NCI-H146 treated with DMSO at 0.1 percent for 48 hours (cell line): ENCODE data around the gene RADIL.
"Not testable (repeated sequence)": the region's sequence is repeated elsewhere in the genome, so short reads cannot be mapped to it uniquely, and the experiment has no call there.

Experiments used
- DNase-seq: peaks from one replicate; lab custom pipeline; 2025; ENCODE audit not compliant: unreplicated experiment; lab: John Stamatoyannopoulos, UW

The RADIL gene

DNA sequence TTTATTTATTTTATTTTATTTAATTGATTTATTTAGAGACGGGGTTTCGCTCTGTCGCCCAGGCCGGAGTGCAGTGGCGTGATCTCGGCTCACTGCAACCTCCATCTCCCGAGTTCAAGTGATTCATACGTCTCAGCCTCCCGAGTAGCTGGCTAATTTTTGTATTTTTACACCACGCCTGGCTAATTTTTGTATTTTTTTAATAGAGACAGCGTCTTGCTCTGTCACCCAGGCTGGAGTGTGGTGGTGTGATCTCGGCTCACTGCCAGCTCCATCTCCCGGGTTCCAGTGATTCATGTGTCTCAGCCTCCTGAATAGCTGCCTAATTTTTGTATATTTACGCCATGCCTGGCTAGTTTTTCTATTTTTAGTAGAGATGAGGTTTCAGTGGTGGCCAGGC lies 73.8 kb downstream of the RADIL start:
- DNase-seq: no peak

DNA sequence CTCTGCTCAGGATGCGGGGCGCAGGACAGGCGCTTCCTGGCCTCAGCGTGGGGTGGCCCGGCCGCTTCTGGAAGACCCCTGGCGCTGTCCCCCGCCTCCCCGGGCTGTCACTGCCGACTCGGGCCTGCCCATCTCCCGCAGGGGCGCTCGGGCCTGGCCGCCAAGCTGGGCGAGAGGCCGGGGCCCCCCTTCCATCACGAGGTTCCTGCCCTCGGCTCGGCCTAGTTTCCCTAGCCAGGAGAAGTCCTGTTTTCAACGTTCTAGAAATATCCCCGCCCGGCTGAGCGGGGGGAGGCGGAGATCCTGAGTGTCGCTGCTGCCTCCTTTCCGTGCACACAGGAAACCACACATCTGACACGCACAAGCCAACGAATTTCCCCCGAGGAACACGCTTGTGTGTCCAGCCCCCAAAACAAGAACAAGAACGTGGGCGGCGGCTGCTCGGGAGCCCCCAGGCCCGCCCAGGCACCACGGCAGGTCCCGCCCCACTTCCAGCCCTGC lies 74.4 kb downstream of the RADIL start:
- DNase-seq: no peak

DNA sequence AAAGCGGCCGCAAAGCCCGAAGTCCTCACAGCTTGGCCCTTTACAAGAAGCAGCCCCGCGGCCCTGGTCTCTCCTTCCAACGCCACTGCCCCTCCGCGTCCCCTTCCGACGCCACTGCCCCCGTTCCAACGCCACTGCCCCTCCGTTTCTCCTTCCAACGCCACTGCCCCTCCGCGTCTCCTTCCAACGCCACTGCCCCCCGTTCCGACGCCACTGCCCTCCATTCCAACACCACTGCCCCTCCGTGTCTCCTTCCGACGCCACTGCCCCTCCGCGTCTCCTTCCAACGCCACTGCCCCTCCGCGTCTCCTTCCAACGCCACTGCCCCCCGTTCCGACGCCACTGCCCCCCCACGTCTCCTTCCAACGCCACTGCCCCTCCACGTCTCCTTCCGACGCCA lies 75.0 kb downstream of the RADIL start:
- no peak for DNase-seq

DNA sequence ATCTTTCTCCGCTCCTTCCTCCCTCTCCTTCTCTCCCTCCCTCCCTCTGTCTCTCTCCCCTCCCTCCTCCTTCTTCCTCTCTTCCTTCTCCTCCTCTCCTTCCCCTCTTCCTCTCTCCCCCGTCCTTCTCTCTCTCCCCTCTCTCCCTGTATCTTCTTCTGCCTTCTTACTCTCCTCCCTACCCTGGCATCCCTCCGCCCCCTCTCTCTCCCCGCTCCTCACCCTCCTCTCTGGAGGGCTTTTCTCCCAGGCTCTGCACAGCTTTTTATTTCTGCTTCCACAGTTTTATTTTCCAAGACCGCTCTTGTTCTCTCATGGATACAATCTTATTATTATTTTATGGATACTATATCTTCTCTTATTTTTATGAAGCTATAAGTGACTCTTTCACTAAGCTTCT lies 75.5 kb downstream of the RADIL start:
- no peak for DNase-seq

DNA sequence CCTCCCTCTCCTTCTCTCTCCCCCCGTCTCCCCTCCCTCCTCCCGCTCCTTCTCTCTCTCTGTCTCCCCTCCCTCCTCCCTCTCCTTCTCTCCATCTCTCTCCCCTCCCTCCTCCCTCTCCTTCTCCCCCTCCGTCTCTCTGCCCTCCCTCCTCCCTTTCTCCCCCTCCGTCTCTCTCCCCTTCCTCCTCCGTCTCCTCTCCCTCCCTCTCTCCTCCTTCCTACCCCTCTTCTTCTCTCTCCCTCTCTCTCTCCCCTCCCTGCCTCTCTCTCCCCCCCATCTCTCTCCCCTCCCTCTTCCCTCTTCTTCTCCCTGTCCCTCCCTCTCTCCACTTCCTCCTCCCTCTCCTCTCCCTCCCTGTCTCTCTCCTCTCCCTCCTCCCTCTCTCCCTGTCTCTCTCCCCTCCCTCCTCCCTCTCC lies 75.9 kb downstream of the RADIL start:
- no peak for DNase-seq

DNA sequence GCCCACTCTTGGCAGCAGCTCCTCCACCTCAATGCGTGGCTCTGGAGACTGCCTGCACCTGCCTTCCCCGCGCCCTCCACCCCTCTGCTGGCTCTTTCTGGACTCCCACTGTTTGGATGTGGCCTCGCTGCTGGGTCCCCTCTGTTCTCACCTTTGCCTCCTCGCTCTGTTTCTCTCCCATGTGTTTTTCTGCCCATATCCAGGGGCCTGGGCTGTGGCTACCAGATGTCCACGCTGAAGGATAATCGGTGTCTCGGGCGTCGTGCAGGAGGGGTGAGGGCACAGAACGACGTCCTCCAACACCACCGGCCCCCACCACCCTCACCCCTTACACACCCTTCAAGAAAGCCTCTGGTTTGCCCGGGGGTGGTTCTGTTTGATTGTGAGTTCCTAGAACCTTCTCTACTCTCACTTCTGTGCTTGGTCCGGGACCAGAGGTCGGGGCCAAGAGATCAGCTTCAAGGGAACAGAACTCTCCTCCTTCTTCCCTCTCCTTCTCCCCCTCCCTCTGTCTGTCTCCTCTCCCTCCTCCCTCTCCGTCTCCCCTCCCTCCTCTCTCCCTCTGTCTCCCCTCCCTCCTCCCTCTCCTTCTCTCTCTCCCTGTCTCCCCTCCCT lies 76.4 kb downstream of the RADIL start:
- no peak for DNase-seq

DNA sequence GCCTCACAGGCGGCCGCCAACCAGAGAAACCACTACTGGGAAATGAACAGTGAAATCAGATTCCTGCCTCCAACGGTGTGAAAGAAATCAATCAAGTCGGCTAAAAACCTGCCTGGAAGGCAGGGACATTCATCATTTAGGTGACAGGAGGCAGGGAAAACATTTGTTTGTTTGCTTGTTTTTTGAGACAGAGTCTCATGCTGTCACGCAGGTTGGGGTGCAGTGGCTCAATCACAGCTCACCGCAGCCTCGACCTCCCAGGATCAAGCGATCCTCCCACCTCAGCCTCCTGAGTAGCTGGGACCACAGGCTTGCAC lies 77.6 kb downstream of the RADIL start:
- no peak for DNase-seq

DNA sequence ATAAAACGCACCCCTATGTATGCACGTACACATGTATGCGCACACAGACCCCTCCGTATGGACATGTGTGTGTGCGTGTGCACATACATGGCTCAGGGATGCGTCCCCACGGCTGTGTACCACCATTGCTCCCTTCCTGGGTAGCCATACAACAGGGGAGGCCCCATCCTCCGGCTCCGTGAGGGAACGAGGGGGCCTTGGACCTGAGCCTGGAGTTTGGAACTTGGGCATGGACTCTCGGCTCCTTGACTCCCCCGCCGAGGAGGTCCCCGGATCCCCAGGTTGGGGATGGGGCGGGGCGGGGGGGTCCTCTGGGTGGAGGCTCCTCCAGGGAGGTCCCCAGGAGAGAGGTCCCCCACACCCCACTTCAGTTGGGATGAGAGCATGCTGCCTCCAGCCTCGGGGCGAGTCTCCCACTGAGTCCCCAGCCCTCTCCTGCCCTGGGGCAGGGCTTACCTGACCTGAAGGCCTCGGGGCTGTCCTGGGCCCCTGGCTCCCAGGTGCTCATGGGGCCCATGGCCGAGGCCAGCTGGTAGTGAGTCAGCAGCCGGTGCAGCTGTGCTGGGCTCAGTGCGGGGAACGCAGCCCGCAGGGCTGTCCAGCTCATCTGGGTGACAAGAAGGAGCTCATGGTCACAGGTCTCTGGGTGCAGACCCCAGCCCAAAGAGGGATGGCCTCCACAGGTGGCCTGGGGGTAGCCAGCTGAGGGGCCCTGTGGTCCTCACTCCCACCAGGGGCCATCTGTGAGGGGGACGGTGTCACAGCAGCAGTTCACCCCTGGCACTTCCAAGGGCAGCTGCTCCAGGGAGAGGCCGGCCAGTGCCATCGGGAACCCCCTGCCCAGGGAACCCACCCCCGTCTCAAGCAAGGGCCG lies 78.2 kb downstream of the RADIL start:
- no peak for DNase-seq

DNA sequence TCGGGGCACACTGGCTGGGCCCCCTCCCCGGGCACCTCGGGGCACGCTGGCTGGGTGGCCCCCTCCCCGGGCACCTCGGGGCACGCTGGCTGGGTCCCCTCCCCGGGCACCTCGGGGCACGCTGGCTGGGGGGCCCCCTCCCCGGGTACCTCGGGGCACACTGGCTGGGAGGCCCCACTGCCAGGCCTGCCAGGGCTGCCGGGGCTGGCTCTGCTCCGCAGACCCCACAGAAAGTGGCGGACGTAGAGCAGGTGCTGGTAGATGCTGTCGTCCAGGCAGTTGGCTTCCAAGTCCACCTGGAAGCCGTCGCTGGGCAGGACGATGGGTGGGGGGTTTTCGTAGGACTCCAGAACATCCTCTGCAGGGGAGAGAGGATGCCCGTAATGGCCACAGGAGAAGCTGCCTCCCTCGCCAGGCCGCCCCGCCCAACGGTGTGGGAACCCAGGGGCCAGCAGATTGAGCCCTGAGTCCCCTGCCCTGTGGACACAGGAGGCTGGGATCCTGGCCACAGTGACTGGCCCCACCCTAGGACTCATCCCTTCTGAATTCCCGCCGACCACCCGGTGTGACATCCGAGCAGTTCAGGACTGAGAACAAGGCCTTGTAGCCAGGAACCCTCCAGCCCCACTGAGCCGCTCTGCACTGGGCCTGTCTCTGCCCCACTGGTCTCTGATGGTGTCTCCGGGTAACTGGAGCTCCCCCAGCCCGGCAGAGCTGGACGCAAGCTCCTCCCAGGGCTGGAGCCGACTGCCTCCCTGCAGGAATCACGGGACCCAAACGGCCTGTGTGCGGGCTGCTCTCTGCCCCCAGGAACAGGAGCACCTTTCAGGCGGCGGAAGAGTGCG lies 79.9 kb downstream of the RADIL start:
- DNase-seq: no peak

DNA sequence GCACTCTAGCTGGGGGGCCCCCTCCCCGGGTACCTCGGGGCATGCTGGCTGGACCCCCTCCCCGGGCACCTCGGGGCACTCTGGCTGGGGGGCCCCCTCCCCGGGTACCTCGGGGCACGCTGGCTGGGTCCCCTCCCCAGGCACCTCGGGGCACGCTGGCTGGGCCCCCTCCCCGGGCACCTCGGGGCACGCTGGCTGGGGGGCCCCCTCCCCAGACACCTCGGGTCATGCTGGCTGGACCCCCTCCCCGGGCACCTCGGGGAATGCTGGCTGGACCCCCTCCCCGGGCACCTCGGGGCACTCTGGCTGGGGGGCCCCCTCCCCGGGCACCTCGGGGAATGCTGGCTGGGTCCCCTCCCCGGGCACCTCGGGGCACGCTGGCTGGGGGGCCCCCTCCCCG lies 80.9 kb downstream of the RADIL start:
- DNase-seq: not testable (repeated sequence)

DNA sequence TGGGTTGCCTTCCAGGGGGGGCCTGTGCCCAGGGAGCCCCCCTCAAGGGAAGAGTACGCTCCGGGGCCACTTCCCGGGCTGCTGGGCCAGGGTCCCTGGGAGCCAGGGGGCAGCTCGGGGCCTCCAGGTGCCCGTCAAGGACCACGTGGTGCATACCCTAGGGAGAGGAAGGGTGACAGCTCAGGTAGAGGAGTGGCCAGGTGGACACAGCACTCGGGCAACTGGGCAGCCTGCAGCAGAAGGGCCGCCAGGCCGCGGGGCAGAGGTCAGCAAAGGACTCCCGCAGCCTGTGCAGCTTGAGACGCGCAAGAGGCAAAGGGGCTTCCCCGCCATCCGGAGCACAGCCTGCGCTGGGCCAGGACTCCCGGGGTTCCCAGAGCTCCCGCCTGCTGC lies 81.7 kb downstream of the RADIL start:
- no peak for DNase-seq

DNA sequence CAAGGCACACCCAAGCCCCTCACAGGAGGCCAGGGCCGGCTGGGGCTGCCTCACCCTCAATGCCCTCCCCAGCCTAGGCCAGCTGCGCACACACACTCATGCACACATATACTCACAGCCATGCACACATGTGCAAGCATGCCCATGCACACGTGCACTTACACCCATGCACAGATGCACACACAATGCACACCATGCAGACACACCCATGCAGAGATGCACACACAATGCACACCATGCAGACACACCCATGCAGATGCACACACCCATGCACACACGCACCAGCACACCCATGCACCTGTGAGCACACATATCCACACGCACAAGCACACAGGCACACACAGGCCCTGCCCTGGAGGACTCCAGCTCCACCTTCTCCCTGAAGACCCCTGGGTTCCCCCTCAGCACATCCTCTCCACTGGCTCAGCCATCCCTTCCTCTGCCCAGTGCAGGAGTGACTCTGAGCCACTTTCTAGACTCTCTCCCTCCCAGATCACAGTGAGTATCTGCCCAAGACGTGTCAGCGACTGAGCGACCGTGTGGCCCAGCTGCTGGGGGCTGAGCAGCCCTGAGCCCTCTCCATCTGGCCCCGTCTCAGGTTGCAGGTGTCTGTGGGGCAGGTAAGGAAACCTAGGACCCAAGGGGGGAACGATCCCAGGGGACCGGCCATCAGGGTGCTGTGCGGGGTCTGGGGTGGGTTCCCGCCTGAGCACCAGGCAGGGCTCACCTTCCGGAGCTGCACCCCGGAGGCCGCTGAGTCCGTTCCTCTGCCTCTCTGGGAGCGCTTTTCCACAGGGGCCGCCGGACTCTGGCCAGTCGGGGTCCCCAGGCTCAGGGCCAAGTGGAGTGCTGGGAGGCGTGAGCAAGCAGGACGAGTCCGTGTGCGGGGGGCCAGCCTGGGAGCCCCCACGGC lies 82.3 kb downstream of the RADIL start:
- no peak for DNase-seq

DNA sequence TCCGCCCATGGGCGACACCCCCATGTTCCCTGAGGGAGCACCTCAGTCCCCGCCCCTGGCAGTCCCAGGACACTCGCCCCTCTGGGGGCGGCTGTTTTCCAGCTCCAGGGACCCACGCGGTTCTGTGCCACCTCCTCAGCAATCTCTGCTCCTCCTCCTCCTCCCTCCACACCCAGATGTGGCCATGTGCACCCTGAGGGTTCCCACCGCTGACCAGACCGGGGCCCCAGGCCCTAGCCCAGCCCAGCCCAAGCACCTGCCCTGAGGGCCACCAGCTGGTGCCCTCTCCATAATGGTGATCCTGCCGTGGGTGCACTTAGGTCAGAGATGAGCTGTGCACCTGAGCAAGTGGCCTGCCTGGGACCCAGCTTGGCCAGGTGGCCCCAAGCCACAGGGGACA lies 83.0 kb downstream of the RADIL start:
- no peak for DNase-seq

DNA sequence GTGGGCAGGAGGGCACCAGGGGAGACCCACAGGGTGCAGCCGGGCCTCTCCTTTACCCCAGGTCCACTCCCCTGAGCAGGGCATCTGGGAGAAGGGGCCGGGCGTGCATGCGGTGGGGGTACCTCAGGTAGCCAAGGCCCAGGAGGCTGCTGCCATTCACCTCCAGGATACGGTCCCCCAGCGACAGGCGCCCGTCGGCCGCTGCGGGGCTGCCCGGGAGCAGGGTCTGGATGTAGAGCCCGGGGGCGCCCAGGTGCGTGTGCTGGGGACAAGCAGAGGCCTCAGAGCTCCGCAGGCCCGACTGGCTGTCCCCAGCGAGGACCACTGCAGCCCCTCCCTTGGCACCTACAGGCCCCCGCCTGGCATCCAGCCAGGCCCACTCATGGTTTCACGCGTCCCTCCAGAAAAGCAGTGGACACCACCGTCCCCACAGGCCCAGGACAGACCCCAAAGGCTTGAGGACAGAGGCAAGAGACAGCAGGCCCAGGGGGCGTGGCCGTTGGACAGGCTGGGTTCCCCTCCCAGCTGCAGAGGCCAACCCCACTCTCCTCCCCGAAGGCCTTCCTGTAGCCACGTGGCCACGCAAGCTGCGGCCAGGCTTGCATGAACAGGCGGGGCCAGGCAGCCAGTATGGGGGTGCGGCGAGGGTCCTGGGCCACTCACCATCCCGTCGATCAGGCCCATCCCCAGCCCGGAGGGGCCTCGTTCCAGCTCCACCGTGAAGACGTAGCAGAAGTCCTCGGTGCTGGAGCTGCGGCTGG lies 83.8 kb downstream of the RADIL start:
- no peak for DNase-seq

DNA sequence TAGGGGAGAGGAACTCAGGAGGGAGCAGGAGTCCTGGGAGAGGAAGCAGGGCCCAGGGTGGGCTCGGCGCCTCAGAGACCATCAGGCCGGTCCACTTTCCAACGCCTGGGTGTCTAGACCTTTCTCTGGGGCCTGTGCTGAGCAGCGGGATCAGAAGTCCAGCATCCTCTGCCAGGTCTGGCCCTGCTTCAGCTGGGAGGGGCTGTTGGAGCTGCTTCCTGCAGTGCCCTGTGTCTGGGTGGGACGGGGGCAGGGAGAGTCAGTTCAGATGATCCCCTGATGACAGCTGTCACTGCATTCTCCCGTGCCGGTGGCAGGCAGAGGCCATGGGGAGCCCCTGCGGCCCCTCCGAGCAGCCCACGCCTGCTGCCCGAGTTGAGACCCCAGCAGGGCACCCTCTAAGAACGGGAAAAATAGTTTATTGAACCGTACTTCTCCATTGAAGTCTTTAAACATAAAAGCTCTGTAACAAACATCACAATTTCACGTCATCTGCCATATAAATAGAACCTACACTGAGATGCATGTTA lies 84.7 kb downstream of the RADIL start:
- no peak for DNase-seq

DNA sequence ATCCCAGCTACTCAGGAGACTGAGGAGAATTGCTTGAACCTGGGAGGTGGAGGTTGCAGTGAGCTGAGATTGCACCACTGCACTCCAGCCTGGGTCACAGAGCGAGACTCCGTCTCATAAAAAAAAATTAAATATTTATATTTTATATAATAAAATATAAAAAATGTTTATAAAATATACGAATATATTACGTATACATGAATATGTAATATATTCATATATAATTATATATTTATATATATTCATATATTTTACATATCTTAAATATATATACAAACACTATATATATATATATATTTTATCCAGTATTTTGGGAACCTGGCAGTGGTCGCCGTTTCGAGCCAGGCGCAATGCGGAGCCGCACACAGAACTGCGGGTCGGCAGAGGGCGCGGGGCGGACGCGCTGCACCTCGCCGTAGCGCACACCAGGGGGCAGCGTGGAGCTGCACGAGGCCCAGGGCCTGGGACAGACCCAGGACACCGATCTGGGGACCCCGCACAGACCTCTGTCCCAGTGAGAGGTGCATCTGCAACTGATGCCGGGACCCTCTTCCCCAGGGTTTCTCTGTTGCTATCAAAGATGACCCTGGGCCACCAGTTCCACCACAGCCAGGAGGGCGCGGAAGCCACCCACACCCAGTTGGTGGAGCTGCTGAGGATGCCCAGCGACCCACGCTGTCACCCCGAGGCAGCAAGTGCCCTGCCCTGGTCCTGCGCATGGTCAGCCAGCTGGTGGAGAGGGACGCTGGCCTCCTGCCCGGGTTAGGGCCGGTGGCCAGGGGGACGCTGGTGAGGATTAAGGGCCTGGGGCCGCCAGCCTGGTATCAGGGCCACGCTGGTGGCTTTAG lies 85.4 kb downstream of the RADIL start:
- no peak for DNase-seq

DNA sequence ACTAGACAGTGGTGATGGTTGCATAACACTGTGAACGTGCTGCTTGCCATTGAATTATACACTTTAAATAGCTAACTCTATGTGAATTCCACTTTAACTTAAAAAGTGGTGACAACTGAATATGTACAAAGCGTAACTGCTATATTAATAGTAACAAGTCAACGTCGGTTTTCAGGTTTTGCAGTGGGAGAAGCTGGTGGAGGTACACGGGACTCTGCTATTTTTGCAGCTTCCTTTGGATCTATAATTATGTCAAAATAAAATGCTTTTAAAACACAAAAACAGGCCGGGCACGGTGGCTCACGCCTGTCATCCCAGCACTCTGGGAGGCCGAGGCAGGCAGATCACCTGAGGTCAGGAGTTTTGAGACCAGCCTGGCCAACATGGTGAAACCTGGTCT lies 87.1 kb downstream of the RADIL start:
- DNase-seq: no peak

DNA sequence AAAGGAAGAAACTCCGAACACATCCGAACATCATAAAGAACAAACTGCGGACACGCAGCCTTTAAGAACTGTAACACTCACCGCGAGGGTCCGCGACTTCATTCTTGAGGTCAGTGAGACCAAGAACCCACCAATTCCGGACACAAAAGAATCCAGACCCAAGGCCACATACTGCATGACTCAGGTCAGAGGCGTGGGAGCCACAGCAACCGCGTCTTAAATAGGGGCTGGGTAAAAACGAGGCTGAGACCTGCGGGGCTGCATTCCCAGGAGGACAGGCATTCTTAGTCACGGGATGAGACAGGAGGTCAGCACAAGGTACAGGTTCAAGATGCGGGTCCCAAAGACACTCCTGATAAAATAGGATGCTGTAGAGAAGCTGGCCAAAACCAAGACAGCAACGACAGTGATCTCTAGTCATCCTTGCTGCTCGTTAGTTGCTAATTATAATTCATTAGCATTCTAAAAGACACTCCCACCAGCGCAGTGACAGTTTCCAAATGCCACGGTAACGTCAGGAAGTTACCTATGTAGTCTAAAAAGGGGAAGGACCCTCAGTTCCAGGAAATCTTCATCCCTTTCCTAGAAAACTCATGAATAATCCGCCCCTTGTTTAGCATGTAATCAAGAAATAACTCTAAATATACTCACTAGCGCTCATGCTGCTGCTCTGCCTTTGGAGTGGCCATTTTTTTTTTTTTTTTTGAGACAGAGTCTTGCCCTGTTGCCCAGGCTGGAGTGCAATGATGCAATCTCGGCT lies 88.7 kb downstream of the RADIL start:
- no peak for DNase-seq
